ENCODE results near the gene INIP.

The INIP gene

DNA sequence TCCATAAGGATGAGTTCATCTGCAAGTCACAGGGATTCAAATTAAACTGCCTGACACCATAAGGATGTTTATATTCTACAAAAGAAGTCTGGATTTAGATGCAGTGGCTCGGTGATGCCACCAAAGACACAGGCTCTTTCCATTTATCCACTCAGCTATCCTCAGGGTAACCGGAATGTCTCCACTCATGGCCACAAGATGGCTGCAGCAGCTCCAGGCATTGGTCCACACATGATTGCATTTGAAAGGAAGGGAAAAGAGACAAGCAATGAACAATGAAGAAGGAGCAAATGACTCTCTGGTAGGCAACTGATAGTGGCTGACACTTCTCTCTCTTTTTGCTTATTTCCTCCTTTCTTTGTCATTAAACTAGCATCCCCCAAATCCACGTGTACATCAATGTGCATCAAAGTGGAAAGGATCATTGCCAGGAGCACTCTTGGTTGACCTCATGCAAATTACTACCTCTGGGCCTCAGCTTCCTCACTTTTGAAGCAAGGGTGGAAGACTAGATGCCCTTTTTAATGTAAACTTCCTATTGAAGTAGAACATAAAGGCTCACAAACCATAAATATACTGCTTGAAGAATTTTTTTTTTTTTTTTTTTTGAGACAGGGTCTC is 25.4 kb upstream of the INIP start:
- H3K36me3 ChIP-seq (ENCODE audit: control insufficient read depth in 2 of 2, insufficient read depth in 1 of 2, low read length in 2 of 2): no peaks in the 10 kb centered on the region
- ChIA-PET POLR2A (interaction anchor here (0.7 kb wide), 1 partner anchor 25 kb away, joined by 3 read pairs; the partner anchor contains the start of gene INIP), CTCF (interaction anchor here (0.7 kb wide), 3 partner anchors 24 to 143 kb away, joined by 3 read pairs; no protein-coding TSS in a partner anchor)
- no peaks in the 10 kb centered on the region for H3K4me1 ChIP-seq (ENCODE audit: control insufficient read depth, insufficient read depth, low read length)
- TF ChIP-seq ZFP69B (tag by site-specific recombination; IDR thresholded peaks at IDR 0.05) (no peak), ZNF138 (tag by site-specific recombination; IDR thresholded peaks at IDR 0.05; ENCODE audit: borderline replicate concordance) (no peak), ZBTB21 (tag by site-specific recombination; IDR thresholded peaks at IDR 0.05) (no peak), ZSCAN16 (tag by site-specific recombination; IDR thresholded peaks at IDR 0.05) (no peak), ZNF623 (tag by site-specific recombination; IDR thresholded peaks at IDR 0.05) (no peak), ZNF324 (tag by site-specific recombination; IDR thresholded peaks at IDR 0.05) (no peak), ZNF548 (tag by site-specific recombination; IDR thresholded peaks at IDR 0.05) (no peak), ZNF670 (tag by site-specific recombination; IDR thresholded peaks at IDR 0.05; ENCODE audit: low read depth) (no peak), ZNF626 (tag by site-specific recombination; IDR thresholded peaks at IDR 0.05) (no peak), ZNF302 (tag by site-specific recombination; IDR thresholded peaks at IDR 0.05; ENCODE audit: low read depth) (no peak), KLF1 (tag by site-specific recombination; IDR thresholded peaks at IDR 0.05) (no peak), ZNF501 (tag by site-specific recombination; IDR thresholded peaks at IDR 0.05) (no peak)
- TF ChIP-seq, protein P1, sequence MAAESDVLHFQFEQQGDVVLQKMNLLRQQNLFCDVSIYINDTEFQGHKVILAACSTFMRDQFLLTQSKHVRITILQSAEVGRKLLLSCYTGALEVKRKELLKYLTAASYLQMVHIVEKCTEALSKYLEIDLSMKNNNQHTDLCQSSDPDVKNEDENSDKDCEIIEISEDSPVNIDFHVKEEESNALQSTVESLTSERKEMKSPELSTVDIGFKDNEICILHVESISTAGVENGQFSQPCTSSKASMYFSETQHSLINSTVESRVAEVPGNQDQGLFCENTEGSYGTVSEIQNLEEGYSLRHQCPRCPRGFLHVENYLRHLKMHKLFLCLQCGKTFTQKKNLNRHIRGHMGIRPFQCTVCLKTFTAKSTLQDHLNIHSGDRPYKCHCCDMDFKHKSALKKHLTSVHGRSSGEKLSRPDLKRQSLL (tag by site-specific recombination; IDR thresholded peaks at IDR 0.05): no peak
- TF ChIP-seq, protein P2, sequence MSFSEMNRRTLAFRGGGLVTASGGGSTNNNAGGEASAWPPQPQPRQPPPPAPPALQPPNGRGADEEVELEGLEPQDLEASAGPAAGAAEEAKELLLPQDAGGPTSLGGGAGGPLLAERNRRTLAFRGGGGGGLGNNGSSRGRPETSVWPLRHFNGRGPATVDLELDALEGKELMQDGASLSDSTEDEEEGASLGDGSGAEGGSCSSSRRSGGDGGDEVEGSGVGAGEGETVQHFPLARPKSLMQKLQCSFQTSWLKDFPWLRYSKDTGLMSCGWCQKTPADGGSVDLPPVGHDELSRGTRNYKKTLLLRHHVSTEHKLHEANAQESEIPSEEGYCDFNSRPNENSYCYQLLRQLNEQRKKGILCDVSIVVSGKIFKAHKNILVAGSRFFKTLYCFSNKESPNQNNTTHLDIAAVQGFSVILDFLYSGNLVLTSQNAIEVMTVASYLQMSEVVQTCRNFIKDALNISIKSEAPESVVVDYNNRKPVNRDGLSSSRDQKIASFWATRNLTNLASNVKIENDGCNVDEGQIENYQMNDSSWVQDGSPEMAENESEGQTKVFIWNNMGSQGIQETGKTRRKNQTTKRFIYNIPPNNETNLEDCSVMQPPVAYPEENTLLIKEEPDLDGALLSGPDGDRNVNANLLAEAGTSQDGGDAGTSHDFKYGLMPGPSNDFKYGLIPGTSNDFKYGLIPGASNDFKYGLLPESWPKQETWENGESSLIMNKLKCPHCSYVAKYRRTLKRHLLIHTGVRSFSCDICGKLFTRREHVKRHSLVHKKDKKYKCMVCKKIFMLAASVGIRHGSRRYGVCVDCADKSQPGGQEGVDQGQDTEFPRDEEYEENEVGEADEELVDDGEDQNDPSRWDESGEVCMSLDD (tag by site-specific recombination; IDR thresholded peaks at IDR 0.05): no peak
- TF ChIP-seq, protein P3, sequence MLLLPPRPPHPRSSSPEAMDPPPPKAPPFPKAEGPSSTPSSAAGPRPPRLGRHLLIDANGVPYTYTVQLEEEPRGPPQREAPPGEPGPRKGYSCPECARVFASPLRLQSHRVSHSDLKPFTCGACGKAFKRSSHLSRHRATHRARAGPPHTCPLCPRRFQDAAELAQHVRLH (tag by site-specific recombination; IDR thresholded peaks at IDR 0.05): no peak
- H3K27ac ChIP-seq (ENCODE audit: extremely low read depth, low read depth, low read length): no peak overlapping the region
- no peaks in the 10 kb centered on the region for H3K9me3 ChIP-seq (ENCODE audit: control insufficient read depth, insufficient read depth, low read depth, low read length)
- no peak overlapping the region for H3K4me3 ChIP-seq (ENCODE audit: low read depth, low read length)

DNA sequence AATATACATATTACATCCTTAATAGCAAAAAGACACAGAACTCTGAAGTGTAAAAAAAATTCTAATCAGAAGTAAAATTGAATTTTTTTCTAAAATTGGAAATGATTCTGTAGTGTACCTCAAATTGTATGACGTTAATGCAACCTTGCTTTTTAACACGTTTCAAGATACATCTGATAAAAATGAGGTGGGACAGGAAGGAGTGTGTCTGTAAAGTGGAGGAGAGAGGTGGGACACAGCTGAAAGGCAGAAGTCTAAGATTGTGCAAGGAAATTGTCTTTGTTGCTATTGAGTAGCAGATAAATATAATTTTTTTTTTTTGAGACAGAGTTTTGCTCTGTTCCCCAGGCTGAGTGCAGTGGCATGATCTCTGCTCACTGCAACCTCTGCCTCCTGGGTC is 17.0 kb upstream of the INIP start:
- CTCF ChIA-PET: no interaction called here
- Histone ChIP-seq H3K4me3 (ENCODE audit: low read depth, low read length) (no peak overlapping the region), H3K9me3 (ENCODE audit: control insufficient read depth, insufficient read depth, low read depth, low read length) (no peaks in the 10 kb centered on the region), H3K36me3 (ENCODE audit: control insufficient read depth in 2 of 2, insufficient read depth in 1 of 2, low read length in 2 of 2) (no peaks in the 10 kb centered on the region), H3K4me1 (ENCODE audit: control insufficient read depth, insufficient read depth, low read length) (no peaks in the 10 kb centered on the region), H3K27ac (ENCODE audit: extremely low read depth, low read depth, low read length) (no peak overlapping the region)
- POLR2A ChIA-PET: no interaction called here
- TF ChIP-seq WT1 (tag by site-specific recombination; IDR thresholded peaks at IDR 0.05) (no peak), BCL11B (tag by site-specific recombination; IDR thresholded peaks at IDR 0.05; ENCODE audit: low read depth) (no peak)

DNA sequence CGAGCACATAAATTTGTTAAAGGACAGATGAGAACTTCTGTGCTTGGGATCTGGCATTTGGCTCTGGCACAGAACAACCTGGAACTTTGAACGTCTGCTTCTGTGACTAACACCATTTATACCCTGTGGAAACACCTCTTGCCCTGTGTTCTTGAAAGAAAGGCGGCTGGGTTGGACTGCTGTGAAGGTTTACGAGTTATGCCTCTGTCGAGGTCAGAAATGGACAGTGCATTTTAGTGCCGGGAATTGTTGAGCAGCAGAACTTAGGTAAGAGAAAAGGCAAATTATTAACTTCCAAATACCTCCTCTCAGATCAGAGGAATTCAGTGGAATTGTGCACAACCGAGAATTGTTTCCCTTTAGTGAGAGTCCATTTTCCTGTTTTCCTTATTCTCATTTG is 14.1 kb upstream of the INIP start:
- H3K36me3 ChIP-seq (ENCODE audit: control insufficient read depth in 2 of 2, insufficient read depth in 1 of 2, low read length in 2 of 2): no peaks in the 10 kb centered on the region
- POLR2A ChIA-PET: interaction anchor here (0.6 to 1.0 kb wide), 2 partner anchors 15 to 352 kb away, joined by 3 to 4 read pairs; partner anchors contain the start of gene HSDL2
- no peak for TF ChIP-seq ZNF707 (tag by site-specific recombination; IDR thresholded peaks at IDR 0.05)
- no peak for TF ChIP-seq ZNF768 (tag by site-specific recombination; IDR thresholded peaks at IDR 0.05)
- no peak for TF ChIP-seq ZNF24 (tag by site-specific recombination; IDR thresholded peaks at IDR 0.05)
- TF ChIP-seq ZNF530 (tag by site-specific recombination; IDR thresholded peaks at IDR 0.05; ENCODE audit: low read depth): no peak
- TF ChIP-seq ZNF341 (tag by site-specific recombination; IDR thresholded peaks at IDR 0.05; ENCODE audit: low read depth): no peak
- no peak for TF ChIP-seq ZNF23 (tag by site-specific recombination; IDR thresholded peaks at IDR 0.05; ENCODE audit: borderline replicate concordance)
- TF ChIP-seq KLF16 (tag by site-specific recombination; IDR thresholded peaks at IDR 0.05): no peak
- no peak for TF ChIP-seq ZNF366 (tag by site-specific recombination; conservative IDR thresholded peaks at IDR 0.05)
- no peak for TF ChIP-seq ZSCAN16 (tag by site-specific recombination; IDR thresholded peaks at IDR 0.05)
- TF ChIP-seq GLIS2 (tag by site-specific recombination; IDR thresholded peaks at IDR 0.05): no peak
- no peak for TF ChIP-seq ZNF404 (tag by site-specific recombination; IDR thresholded peaks at IDR 0.05)
- no peak for TF ChIP-seq ZNF664 (tag by site-specific recombination; IDR thresholded peaks at IDR 0.05)
- TF ChIP-seq, protein P4, sequence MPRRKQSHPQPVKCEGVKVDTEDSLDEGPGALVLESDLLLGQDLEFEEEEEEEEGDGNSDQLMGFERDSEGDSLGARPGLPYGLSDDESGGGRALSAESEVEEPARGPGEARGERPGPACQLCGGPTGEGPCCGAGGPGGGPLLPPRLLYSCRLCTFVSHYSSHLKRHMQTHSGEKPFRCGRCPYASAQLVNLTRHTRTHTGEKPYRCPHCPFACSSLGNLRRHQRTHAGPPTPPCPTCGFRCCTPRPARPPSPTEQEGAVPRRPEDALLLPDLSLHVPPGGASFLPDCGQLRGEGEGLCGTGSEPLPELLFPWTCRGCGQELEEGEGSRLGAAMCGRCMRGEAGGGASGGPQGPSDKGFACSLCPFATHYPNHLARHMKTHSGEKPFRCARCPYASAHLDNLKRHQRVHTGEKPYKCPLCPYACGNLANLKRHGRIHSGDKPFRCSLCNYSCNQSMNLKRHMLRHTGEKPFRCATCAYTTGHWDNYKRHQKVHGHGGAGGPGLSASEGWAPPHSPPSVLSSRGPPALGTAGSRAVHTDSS (tag by site-specific recombination; IDR thresholded peaks at IDR 0.05): no peak

More for the DNA sequence above, 14.1 kb upstream of the INIP start:
- H3K4me3 ChIP-seq (ENCODE audit: low read depth, low read length): no peak overlapping the region
- no peaks in the 10 kb centered on the region for H3K4me1 ChIP-seq (ENCODE audit: control insufficient read depth, insufficient read depth, low read length)
- CTCF ChIA-PET: interaction anchor here (0.5 to 1.3 kb wide), 4 partner anchors 13 to 927 kb away, joined by 3 to 4 read pairs (median 4); no protein-coding TSS in a partner anchor
- no peak overlapping the region for H3K27ac ChIP-seq (ENCODE audit: extremely low read depth, low read depth, low read length)
- no peaks in the 10 kb centered on the region for H3K9me3 ChIP-seq (ENCODE audit: control insufficient read depth, insufficient read depth, low read depth, low read length)
